Esophagus muscularis mucosa (tissue), 4 donors: Measurements from ENCODE around the gene CACNG3. TPM values are rescaled to one million over a fixed set of nuclear protein-coding genes. Genes with fewer than 3 reads are reported as not detected.

Source experiments
- DNase-seq: peaks from one replicate; pipeline ENCODE4 v3.0.0-alpha.2; 2017; ENCODE audit errors: extremely low spot score
- H3K27ac ChIP-seq, 4 donors: fragments of 200-600 bp; sonication (generic); replicated peaks in 1 of 4; 1 replicate in 3 of 4; 2 replicates in 1 of 4; pipeline ENCODE4 v1.5.1; 2016 to 2019; ENCODE audit warnings: mild to moderate bottlenecking in 1 of 4
- H3K27me3 ChIP-seq, 4 donors: fragments of 200-600 bp; sonication (generic); one replicate each; pipeline versions ENCODE4 v1.5.1 to v1.6.0; 2016 to 2019
- H3K36me3 ChIP-seq, 4 donors: fragments of 200-600 bp; sonication (generic); one replicate each; pipeline ENCODE4 v1.5.1; 2016 to 2019
- H3K4me1 ChIP-seq, 4 donors: fragments of 200-600 bp; sonication (generic); one replicate each; pipeline ENCODE4 v1.5.1; 2016 to 2019
- H3K4me3 ChIP-seq, 4 donors: fragments of 200-600 bp; sonication (generic); 1 replicate in 2 of 4; 2 replicates in 2 of 4; pipeline ENCODE4 v1.5.1; 2016 to 2019; ENCODE audit warnings: mild to moderate bottlenecking in 4 of 4, moderate library complexity in 1 of 4
- H3K9me3 ChIP-seq, 4 donors: fragments of 200-600 bp; sonication (generic); 1 replicate in 3 of 4; 2 replicates in 1 of 4; pipeline ENCODE4 v1.5.1; 2016 to 2019
- CTCF ChIP-seq, 3 experiments: fragments of 200-600 bp in 2 of 3; fragments of 450-650 bp in 1 of 3; sonication (generic) in 2 of 3; IDR thresholded peaks; one replicate each; pipeline ENCODE4 v1.5.1; 2017 to 2019; ENCODE audit warnings: antibody characterized with exemption in 3 of 3, mild to moderate bottlenecking in 2 of 3, moderate library complexity in 1 of 3
- EP300 ChIP-seq: sonication (generic); formaldehyde crosslinking; IDR thresholded peaks from one replicate; pipeline ENCODE4 v1.6.1; 2017; ENCODE audit warnings: antibody characterized with exemption
- POLR2A ChIP-seq: fragments of 450-650 bp; IDR thresholded peaks from one replicate; pipeline ENCODE4 v1.6.1; 2017; ENCODE audit warnings: antibody characterized with exemption, moderate library complexity, mild to moderate bottlenecking, low read depth
- POLR2AphosphoS5 ChIP-seq, 2 donors: sonication (generic); formaldehyde crosslinking; IDR thresholded peaks; one replicate each; pipeline ENCODE4 v1.6.1; 2017; ENCODE audit warnings: antibody characterized with exemption in 2 of 2
- WGBS: methylation state at CpG from one replicate; pipeline ENCODE4 v1.1.5; 2018; 5-methylcytosine and 5-hydroxymethylcytosine counted together
- intact Hi-C: fragments of 100-400 bp; cut with DNase I; formaldehyde crosslinking; loops from one replicate; pipeline ENCODE4 v1.15.1; 2023
- total RNA-seq, 4 donors: library from RNA; depleted of rRNA; stranded (reverse); fragments of >200 nt; gene quantifications; one replicate each; pipeline versions ENCODE4 v1.1.0 to v1.2.1, GENCODE V29; 2016

CACNG3 gene
- total RNA-seq, result not detected

- intact Hi-C loops, result loop anchor here (10.0 kb wide), 1 partner anchor 211 kb away; no protein-coding TSS in a partner anchor
- no peaks in the 10 kb centered on the region for H3K36me3 ChIP-seq
- no peak within 1 kb of the TSS for H3K4me3 ChIP-seq
- no peak for DNase-seq
- TF ChIP-seq EP300 (no peak), POLR2A (no peak), CTCF (IDR thresholded peaks at IDR 0.05) (no peak), POLR2AphosphoS5 (IDR thresholded peaks at IDR 0.05) (no peak)
- H3K9me3 ChIP-seq, result no peaks in the 10 kb centered on the region
- peaks cover 0 to 74% (median 2%) of the 10 kb centered on the region in 4 donors for H3K27me3 ChIP-seq
- no peak within 1 kb of the TSS for H3K27ac ChIP-seq
- 6% methylated on average over 34 of the region's 54 CpGs for WGBS
- no peaks in the 10 kb centered on the region for H3K4me1 ChIP-seq
Observed at GRCh38 chr16:24255456-24256371, at the start of gene CACNG3. Gene CACNG3, plus strand, starts transcription at chr16:24256335. Its CDS starts 420 bp downstream, at chr16:24256755.

DNA sequence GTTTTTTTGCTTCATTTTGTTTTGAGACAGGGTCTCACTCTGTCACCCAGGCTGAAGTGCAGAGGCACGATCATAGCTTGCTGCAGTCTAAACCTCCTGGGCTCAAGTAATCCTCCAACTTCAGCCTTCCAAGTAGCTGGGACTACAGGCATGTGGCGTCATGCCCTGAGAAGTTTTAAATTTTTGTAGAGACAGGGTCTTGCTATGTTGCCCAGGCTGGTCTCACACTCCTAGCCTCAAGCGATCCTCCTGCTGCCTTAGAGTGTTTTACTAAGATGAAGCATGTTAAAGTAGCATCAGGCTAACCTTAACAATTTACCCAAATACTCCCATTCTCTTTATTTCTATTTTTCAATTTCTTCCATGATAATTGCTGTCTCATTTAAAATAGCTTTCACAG is 49.2 kb upstream of the CACNG3 start:
- Histone ChIP-seq H3K27me3 (no peaks in the 10 kb centered on the region), H3K4me1 (no peaks in the 10 kb centered on the region), H3K27ac (no peak overlapping the region), H3K36me3 (no peaks in the 10 kb centered on the region), H3K9me3 (no peaks in the 10 kb centered on the region), H3K4me3 (no peak overlapping the region)
- WGBS, result 59% methylated on average over 3 of the region's 3 CpGs
- TF ChIP-seq EP300 (no peak), POLR2AphosphoS5 (IDR thresholded peaks at IDR 0.05) (no peak), CTCF (IDR thresholded peaks at IDR 0.05) (no peak), POLR2A (no peak)
- no peak for DNase-seq
- intact Hi-C loops, result no loop called here

GRCh38 chr16:24208710-24209109 is 47.4 kb upstream of the CACNG3 start:
- no peaks in the 10 kb centered on the region for H3K27me3 ChIP-seq
- no peaks in the 10 kb centered on the region for H3K36me3 ChIP-seq
- H3K4me3 ChIP-seq, result no peak overlapping the region
- no peaks in the 10 kb centered on the region for H3K9me3 ChIP-seq
- TF ChIP-seq POLR2A (no peak), EP300 (no peak), POLR2AphosphoS5 (IDR thresholded peaks at IDR 0.05) (no peak)
- no peak for DNase-seq
- H3K27ac ChIP-seq, result no peak overlapping the region
- intact Hi-C loops, result no loop called here
- WGBS, result 43% methylated on average over 5 of the region's 5 CpGs
- H3K4me1 ChIP-seq, result no peaks in the 10 kb centered on the region

DNA sequence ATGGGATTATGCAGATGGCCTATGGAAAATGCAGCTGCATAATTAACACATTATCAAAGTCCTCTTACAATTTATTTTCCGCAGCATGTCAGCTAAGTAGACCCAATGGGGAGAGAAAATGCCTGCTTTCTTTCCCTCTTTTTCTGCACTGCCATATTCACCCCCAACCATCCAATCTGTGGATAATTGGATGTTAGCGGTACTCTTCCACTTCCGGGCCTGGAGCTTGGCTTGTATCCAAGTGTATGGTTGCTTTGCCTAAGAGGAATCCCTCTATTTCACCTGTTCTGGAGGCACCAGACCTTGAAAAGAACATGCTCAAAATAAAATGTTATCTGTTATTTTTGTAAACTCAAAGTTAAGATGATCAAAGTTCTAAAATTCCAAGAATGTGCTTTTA is 41.1 kb upstream of the CACNG3 start:
- intact Hi-C loops, result no loop called here
- TF ChIP-seq EP300 (no peak), CTCF (IDR thresholded peaks at IDR 0.05) (no peak), POLR2A (no peak), POLR2AphosphoS5 (IDR thresholded peaks at IDR 0.05) (no peak)
- no peak for DNase-seq
- Histone ChIP-seq H3K27ac (no peak overlapping the region), H3K9me3 (no peaks in the 10 kb centered on the region), H3K4me1 (no peaks in the 10 kb centered on the region), H3K36me3 (no peaks in the 10 kb centered on the region), H3K4me3 (no peak overlapping the region), H3K27me3 (no peaks in the 10 kb centered on the region)
- 85% methylated on average over 3 of the region's 3 CpGs for WGBS

DNA sequence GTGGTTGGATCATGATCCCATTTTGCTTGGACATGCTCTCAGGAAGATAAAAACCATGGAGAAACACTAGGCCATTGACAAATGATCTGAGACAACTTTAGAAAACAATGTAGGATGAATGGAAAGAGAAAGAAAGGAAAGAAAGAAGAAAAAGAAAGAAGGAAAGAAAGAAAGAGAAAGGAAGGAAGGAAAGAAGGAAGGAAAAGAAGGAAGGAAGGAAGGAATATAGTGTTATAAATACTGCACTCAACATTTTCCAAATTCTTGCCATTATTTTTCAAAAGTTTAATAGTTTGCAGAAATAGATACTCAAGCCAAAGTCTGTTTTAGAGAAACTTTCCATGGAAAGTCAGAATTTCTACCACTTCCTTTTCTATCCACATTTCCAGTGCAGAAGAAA is 39.2 kb upstream of the CACNG3 start:
- Histone ChIP-seq H3K27me3 (no peaks in the 10 kb centered on the region), H3K4me1 (no peaks in the 10 kb centered on the region), H3K27ac (no peak overlapping the region), H3K9me3 (no peaks in the 10 kb centered on the region), H3K36me3 (no peaks in the 10 kb centered on the region), H3K4me3 (no peak overlapping the region)
- TF ChIP-seq CTCF (IDR thresholded peaks at IDR 0.05) (no peak), POLR2A (no peak), POLR2AphosphoS5 (IDR thresholded peaks at IDR 0.05) (no peak), EP300 (no peak)
- DNase-seq, result no peak
- intact Hi-C loops, result no loop called here
